Stimulated activated CD4-positive, alpha-beta T cell treated with anti-CD3 and anti-CD28 coated beads, Interleukin-2, amount 100 ng/mL, for 48 hours (primary cell): ENCODE measurements around the gene LAMTOR2.
"Not testable (repeated sequence)": the region's sequence is repeated elsewhere in the genome, so short reads cannot be mapped to it uniquely, and the experiment has no call there.

ENCODE experiments used
- DNase-seq, 2 donors: peaks; one replicate each; pipeline ENCODE4 v3.0.0-alpha.2; 2020

LAMTOR2 gene

DNA sequence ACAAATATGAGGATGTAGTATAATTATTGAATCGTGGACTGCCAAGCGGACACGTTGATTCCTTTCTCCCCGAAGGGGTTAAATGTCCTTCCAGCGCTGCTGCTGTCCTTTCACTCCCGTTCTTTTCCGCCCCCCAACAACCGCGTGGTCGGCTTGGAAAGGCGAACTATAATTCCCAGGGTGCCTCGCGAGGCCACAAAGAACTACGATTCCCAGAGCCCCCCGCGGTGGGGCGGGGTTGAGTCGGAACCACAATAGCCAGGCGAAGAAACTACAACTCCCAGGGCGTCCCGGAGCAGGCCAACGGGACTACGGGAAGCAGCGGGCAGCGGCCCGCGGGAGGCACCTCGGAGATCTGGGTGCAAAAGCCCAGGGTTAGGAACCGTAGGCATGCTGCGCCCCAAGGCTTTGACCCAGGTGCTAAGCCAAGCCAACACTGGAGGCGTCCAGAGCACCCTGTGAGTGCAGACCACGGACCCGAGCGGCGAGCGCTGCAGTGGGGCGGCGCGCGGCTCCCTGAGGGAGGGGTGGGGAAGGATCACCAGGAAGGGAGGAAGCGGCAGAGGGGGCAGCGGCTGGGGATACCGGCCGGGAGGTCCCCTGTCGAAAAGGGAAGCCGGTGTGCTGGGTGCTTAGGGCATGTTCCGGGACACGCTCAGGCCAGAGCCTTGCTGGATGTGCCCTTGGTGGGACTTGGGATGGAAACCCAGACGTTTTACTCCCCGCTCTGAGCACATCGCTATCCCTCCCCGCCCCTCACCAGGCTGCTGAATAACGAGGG, at the start of gene LAMTOR2:
Gene LAMTOR2, plus strand, starts transcription at position 283 of the 781 bp plus-strand sequence. Its CDS starts 108 bp downstream, at position 391.
- peak; percentile 93 to 94 for DNase-seq

- no peak for DNase-seq
Measured at GRCh38 chr1:156004843-156005584, 49.6 kb upstream of the LAMTOR2 start.

DNA sequence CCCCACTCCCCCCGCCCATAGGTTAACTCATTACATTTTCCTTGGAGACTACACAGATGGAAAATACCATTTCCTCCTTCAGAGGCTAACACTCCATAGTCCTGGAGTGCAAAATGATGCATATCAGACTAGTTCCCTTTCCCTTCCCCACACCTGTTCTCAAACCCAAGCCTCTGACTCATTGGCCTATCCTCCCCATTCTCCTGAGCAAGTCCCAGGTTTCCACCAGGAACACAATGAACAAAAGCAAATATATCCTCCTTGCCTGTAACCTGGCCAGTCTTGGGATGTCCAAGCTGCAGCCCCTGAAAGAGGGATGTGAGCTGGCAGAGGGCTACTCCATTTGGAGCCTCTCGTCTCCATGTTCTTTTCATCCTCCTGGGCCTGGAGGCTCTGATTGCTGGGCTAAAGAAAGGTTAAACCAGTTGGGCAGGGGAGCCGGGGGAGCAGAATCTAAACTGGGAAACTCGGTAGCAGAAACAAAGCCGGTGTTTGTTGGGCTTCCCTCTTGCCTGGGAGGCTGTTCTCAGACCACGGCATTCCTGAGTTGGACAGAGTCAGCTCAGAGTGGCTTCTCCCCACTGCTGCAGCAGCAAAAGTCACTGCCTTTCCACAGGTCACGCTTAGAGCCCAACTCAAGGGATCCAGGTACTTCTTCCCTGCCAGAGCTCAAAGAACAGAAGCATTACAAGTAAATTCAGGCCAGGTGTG, 47.8 kb upstream of the LAMTOR2 start:
- no peak for DNase-seq

GRCh38 chr1:156009404-156009803, 45.2 kb upstream of the LAMTOR2 start:
- DNase-seq, result no peak

- no peak for DNase-seq
Measured at GRCh38 chr1:156012051-156012817, 42.3 kb upstream of the LAMTOR2 start.

DNA sequence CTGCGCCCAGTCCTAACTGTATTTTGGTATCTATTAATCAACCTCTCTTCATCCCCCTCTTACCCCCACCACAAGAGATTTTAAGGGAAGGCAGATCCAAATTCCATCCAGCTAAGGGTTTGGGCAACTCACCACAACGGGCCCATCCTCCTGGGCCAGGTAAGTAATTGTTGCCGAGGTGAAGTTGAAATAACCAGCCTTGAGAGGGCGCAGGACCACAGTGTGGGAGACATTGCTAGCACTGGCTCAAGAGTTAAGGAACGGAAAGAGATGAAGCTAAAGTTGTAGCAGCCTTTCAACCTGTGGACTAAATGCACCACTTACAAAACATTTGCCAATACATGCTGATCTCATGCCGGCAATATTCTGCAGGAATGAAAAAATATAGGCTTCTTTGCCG, 39.8 kb upstream of the LAMTOR2 start:
- no peak for DNase-seq

DNA sequence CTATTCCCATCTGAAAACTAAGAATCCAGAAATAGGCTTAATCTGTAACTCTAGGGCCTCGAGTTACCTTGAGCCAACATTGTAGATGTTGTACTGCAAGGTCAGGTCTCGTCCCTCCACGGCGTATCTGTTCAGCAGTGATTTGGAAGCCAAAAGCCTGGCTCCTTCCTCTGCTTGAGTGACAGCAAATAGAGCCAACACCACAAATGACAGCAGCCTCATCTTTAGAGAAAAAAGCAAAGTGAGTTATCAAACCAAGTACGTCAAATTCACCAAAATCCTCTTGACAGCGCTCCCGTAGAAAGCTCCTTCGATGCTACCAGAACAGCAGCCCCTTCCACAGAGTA, 34.7 kb upstream of the LAMTOR2 start:
- no peak for DNase-seq

GRCh38 chr1:156020293-156021092, 34.1 kb upstream of the LAMTOR2 start, which contains the start of gene SSR2:
Gene SSR2, minus strand, starts transcription at chr1:156020951. Its CDS starts 784 bp downstream, at chr1:156020167.
- DNase-seq, result peak; percentile 71 to 73

- DNase-seq, result no peak
Measured at GRCh38 chr1:156021093-156021428, 33.5 kb upstream of the LAMTOR2 start.

- no peak for DNase-seq
Measured at GRCh38 chr1:156021954-156022353, 32.6 kb upstream of the LAMTOR2 start.

DNA sequence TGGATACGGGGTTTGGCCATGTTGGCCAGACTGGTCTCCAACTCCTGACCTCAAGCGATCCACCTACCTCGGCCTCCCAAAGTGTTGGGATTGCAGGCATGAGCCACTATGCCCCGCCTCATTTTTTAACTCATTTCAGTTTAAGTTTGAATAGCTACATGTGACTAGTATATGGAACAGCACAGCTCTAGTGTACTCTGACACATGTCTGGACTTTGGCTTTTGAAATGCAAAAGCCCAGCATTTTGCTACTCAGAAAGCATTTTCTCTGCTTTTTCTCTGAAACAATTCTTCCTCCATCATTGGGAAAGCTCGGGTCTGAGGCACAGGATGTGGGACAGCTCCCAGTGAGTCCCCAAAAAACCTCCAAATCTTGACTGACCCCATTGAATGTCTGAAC, 29.8 kb upstream of the LAMTOR2 start:
- DNase-seq, result no peak

- peak in 1 of 2 donors; percentile 27 for DNase-seq
Measured at GRCh38 chr1:156025876-156026275, 28.7 kb upstream of the LAMTOR2 start.

GRCh38 chr1:156026588-156026987, 28.0 kb upstream of the LAMTOR2 start:
- no peak for DNase-seq

- no peak for DNase-seq
Measured at GRCh38 chr1:156033011-156033410, 21.6 kb upstream of the LAMTOR2 start.

GRCh38 chr1:156034991-156035390, 19.6 kb upstream of the LAMTOR2 start:
- not testable (repeated sequence) for DNase-seq

DNA sequence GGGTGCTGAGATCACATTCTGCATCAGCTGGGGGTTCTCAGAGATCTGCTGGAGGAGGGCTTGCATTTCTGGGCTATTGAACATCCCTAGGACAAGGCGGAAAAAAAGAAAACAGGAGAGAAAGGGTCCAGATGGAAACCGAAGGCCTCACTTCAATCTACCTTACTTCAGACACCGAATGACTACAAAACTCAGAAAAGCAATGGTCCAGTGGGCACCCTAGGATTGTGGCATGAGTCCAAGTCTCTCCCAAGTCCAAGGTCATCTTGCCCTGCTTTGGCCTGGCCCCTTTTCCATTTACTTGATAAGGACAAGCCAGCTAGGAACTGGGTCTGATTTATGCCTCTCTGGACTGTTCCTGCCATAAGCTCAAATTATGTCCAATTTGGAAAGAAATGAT, 11.8 kb upstream of the LAMTOR2 start:
- no peak for DNase-seq

- DNase-seq, result no peak
Measured at GRCh38 chr1:156045076-156045475, 9.5 kb upstream of the LAMTOR2 start.

DNA sequence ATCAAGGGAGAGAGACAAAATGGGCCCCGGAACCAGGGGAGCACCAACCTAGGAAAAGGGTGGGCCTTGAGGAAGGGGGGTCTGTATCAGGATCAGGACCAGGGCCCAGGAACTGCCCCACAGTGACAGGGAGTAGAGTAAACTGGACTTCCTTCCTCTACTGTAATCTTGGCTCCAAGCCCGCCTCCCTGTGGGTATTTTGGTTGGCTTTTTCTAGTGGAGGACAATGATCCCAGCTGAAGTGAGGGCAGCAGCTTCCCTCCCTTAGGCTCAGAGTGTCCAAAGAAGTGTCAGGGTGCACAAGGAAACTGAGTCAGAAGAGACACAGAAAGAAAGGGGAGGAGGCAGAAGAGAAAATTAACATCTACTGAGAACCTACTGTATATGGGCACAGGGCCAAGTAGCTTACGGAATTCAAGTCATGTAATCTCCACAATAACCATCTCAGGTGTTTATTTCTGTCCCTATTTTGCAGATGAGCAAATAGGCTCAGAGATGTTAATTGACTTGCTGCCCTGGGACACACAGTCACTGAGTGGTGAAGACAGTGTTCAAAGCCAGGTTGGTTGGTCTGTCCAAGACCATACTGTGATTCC, 5.8 kb upstream of the LAMTOR2 start:
- no peak for DNase-seq

GRCh38 chr1:156050376-156050775, 4.2 kb upstream of the LAMTOR2 start:
- no peak for DNase-seq

DNA sequence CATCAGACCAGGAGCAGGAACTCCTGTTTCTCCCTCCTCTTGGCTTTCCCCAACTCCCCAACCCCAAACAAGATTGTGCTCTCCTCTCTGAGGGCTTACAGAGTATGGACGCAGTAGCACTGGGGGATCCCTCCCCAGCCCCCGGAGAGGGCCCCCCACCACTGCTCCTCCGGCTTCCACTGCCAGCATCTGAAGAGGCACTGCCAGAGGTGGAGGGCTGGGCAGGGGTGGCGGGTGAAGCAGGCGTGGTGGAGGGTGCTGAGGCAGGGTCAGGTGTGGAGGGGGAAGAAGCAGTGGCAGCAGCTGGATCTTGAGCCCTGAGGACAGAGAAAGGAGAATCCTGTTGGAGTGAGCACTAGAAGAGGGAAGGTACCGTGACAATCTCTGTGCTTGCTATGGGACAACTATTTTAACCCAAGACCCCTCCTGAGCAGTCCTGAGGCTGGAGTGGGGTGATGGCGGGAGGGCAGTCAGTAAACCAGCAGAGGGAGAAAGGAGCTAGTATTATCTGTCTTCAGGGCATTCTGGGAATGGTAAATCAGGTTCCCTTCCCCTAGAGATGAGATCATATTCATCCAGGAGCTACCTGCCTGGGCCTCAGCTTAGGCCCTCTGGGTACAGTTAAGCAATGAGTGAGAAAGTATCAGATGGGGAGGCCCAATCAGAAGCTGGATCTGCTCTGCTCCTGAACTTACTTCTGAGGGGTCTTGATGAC, 3.4 kb upstream of the LAMTOR2 start:
- no peak for DNase-seq
